Midbrain (tissue), 1 donor: ENCODE results near the gene EBF4.
"Not testable (repeated sequence)": the region's sequence is repeated elsewhere in the genome, so short reads cannot be mapped to it uniquely, and the experiment has no call there.

ENCODE experiments used
- DNase-seq: peaks from one replicate; lab custom pipeline; 2025; lab: John Stamatoyannopoulos, UW

Gene EBF4

DNA sequence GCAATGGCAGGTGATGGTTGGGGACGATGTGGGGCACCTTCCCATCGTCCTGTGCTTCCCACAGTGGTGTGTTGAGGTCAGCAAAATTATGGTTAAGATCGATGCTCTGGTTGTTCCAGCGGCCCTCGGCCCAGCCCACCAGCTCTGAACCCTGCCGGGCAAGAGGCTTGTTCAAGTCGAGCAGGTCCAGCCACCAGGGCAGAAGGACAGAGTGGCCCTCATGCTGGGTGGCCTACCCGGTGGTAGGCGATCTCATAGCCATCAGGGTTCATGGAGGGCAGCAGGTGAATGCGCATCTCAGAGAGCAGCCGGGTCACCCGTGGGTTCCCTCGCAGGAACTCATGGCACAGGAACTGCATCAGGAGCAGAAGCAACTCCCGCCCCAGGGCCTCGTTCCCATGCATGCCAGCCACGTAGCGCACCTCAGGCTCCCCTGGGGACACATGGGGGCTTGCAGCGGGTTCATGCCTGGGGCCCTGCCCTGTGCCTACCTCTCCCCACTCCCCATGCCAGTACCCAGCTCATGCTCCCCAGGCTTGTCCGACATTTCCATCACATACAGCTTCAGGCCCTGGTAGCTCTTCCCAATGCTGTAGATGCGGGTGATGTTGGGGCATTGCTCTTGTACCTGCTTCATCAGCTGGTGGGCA lies 103.6 kb downstream of the EBF4 start:
- no peak for DNase-seq

DNA sequence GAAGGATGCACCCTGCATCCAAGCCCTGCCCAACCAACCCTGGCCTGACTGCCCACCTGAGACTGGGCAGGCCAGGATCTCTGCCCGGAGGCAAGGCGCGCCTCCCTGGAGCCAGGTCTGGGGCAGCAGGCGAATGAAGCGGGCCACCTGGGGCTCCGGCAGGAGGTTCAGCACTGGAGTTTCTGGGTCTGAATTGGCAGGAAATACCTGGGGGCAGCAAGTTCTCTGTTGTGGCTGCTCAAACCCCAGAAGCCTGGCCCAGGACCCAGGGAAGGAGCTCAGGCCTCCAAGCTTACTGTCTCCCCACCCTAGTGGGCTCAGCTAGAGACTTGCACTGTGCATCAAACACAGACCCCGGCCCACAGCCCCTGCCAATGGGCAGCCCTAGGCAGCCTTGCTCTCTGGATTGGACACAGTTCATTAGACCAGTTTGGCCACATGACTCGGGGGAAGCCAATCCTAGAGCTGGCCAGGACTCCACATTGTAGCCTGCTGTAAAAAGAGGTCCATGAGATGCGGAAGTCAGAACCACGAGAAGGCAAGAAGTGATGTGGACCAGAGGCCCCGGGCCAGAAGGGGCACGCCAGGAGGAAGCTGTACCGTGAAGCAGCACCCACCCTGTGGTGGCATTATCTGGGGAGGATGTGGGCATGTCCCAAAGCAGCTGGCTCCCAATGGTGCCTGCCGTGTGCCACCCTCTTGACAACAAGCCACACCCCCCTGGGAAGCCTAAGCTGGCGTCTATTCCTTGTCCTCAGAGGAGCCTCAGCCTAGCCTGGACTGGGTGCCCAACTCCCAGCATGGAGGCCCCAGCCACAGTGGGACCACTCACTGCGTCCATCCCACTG lies 104.8 kb downstream of the EBF4 start:
- DNase-seq, result no peak

DNA sequence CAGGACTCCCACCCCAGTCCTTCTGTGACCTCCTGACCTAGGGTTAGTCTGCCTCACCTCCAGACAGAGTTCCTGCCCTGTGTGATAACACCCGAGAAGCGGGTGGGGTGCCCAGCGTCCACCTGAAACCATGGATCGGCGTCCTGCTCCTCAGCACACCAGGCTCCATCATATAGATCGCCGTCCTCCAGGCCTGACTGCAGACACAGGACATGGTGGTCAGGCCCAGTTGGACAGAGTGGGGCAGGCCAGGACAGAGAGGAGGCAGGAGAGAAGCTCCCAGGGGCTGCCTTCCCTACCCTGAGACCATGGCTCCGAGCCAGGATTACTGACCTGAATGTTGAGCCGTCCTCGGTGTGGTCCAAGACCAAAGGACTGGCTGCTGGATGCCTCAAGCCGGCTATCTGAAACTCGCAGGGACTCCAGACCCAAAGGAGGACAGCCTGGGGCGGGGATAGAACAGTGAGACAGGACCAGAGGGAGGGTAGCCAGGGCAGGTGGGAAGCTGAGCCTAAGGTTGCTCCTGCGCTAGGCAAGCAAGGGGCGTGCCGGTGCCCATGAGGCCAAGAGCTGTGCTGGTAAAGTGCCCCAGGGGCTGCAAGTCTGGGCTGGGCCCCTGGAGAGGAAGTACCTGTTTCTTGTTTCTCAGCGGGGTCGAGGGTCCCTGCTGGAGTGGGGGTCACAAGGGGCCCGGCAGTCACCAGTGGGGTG lies 105.7 kb downstream of the EBF4 start:
- no peak for DNase-seq

DNA sequence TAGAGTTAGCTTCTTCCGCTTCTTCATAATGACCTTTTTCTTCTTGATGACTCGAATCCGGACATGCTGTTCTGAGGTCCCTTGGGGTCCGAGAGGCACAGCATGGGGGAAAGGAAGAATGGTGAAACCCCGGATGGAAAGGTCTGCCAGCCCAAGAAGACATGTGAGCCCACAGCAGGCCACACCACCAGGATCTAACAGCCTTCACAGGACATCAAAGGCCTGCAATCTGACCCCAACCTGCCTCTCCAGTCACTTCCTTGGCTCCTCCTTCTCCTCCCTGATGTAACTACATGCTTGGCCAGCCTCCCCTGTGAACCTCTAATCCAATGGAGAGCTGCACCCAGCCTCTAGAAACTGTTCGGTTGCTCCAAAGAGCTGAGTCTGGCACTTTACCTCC lies 106.2 kb downstream of the EBF4 start:
- DNase-seq, result no peak

DNA sequence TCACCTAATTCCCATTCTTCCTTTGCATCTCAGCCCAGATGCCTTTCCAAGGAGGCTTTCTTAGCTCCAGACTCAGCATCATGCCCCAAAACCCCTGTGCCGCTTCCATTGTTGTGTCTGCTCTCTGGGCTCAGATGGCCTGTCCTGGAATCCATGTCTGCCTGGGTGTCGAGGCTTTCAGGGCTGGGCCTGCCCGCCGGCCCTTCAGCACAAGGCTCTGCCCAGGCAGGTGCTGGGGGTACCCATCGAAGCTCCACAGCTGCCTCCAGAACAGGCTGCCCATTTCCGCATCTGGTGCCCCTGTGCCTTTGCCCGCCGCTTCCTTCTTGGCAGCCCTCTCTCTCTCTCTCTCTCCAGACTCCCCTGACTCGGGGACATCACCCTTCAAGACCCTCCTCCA lies 106.7 kb downstream of the EBF4 start:
- no peak for DNase-seq

DNA sequence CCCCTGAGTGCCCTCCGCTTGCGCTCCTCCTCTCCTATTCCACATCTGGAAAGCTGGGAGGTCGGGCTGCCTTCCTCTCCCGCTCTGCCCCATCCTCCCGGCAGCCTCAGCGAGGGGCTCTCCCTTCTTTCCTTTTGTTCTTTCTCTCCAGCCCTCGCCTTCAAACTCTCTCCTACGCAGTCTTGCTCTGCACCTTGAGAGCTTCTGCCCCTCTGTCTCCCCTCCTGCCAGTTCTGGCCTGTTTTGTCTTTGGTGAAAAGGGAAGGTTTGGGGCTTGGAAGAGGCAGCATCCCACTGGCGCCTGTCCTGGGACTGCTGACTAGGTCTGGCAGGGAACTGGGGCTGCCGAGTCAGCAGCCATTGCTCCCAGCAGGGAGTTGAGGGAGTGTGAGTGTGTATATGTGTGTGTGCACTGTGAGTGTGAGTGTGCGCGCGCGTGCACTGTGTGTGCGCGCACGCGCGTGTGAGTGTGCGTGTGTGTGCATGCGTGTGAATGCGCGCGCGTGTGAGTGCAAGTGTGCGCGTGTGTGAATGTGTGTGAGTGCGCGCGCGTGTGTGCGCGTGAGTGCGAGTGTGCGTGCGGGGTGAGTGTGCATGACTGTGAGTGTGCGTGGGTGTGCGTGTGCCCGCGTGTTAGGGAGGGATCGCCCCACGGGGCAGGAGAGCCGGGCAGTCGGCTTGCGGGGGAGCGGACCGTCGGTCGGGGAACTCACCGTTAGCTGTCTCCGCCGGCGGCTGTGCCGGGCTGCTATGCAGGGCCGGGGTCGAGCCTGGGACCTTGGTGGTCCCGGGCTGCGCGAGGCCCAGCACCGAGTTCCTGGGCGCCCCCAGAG lies 107.3 kb downstream of the EBF4 start:
- DNase-seq, result no peak

DNA sequence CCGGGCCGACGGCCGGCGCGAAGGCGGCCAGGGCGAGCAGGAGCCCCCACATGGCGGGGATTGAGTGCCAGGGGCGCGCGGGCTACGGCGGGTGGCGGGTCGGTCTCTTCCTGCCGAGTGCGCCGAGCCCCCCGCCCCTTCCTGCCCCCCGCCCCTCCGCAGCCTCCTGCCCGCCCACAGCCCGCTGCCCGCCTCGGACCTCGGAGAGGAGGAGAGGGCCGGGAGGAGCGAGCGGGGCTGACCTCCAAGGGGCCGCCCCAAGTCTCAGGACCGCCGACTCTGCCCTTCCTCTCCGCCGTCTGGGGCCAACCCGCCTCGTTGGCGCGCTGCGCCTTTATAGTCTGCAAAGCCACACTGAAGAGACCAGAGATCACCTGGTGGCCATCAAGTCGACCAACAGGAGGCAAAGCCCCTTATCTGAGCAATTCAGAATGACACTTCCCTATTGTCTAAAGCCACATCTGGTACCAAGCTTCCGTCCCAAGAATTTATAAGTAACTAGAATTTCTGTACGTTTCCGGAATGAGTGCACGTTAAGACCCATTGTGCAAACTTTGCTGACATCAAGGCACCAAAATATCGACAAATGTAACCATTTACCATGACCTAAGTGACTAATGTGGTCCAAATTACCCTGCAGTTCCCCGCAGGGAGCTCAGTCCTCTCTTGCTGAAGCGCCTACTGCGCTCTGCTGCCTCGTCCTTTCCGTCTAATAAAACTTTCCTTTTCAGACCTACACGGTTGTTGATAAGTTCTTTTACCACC lies 108.1 kb downstream of the EBF4 start, which contains the start of gene CPXM1:
Gene CPXM1, minus strand, starts transcription at position 107 of the 765 bp plus-strand sequence. Its CDS starts 55 bp downstream, at position 52.
- no peak for DNase-seq

DNA sequence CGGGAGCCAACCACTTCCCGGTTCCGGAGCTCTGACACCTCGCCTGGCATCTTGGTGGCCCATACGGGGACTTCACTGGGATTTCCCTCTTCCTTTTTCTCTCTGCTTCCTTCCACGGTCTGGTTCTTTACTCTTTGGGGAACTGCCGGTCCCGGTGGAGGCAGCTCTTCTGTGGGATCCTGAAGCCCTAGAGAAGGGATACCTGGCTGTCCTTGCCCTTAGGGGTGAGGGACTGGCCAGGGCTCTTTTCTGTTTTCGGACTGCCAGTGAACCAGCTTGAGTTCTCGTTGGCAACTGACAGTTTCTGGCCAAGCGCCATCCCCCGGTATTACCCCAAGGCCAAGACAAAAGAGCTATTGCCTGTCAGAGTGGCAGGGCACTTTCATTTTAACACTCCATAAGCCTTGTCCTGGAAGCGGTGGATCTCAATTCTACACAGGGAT lies 108.7 kb downstream of the EBF4 start:
- no peak for DNase-seq

DNA sequence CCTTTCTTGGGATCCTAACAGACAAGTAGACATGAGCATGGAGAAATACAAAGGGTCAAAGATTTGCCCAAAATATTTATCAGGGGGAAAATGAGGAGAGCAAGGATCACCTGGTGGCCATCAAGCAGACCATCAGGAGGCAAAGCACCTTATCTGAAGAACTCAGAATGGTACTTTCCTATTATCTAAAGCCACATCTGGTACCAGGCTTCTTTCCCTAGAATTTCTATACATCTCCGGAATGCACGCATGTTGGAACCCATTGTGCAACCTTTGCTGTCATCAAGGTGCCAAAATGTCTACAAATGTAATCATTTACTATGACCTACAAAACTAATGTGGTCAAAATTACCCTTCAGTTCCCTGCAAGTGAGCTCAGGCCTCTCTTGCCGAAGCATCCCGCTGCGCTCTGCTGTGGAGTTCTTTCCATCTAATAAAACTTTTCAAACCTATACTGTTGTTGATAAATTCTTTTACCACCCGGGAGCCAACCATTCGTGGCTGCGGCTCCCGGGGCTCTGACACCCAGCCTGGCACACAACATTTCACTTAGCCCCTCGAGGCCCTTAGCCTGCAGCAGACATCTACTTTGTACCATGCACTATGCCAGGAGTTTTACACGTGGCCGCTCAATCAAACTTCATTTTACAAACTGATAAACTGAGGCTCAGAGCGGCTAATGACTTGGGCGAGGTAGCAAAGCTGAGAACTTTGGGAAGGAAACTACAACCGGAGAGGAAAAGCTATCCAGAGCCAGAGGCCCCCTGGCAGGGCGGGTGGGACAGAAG lies 111.7 kb downstream of the EBF4 start:
- DNase-seq, result no peak

DNA sequence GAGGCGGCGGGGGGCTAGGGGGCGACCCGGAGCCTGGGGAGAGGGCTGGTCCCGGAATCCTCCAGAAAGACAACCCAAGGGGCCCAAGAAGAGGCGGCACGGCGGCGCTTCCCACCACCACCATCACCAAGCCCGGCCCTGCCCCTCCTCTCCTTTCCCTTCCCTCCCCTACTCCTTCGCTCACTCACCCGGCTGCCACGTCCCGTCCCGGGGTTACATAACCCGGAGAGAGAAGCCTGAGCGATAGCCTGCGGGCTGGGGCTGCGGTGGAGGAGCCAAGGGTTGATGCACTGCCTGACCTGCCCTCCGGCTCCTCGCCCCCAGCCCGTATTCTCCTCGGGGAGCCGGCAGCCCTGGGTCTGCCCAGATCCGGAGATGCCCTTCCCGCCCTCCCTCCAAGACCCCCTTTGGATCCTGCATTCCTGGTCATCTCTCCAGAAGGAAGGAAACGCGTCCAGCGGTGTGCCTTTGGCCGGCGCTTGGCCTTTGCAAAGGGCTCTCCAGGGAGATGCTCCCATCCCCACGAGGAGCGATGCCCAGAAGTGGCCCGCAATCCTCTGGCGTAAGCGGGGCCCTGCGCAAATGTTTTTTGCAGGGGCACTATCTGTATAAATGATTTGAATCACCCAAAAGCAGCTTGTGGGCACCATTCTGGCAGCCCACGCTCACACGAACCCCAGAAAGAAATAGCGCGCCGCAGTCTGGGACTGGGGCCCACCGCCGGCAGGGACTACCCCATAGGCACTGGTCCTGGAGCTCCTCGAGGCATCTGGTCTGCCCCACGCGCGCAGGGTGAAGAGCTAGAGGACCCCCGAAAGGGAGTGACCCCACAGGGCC lies 112.5 kb downstream of the EBF4 start:
- no peak for DNase-seq

DNA sequence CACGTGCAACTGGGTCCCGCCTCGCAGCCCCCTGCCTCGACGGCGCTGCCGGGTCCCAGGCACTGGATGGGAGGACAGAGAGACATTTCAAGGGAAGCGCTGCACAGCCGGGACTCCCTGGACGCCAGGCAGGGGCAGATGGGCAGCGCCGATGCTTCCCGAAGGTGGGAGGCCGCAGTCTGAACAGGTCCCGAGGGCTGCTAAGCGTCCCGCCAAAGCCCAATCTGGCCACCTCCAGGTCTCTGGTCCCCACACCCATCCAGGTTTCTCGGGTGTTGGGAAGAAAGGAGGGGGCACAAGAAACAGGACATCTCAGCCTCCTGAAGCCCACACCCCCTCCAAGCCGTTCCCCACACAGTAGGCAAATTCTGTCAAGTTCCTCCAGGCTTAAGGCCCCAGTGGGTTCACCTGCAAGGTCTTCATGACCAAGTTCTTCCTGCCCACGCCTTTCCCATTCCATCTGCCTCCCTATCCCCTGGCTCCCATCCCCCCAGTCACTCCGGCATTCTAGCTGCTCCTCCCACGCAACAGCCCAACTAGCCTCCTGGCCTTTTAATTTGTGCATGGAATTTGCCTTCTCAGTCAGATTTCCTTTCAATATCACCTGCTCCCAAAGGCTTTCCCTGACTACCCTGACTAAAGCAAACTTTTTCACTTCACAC lies 113.2 kb downstream of the EBF4 start:
- no peak for DNase-seq

DNA sequence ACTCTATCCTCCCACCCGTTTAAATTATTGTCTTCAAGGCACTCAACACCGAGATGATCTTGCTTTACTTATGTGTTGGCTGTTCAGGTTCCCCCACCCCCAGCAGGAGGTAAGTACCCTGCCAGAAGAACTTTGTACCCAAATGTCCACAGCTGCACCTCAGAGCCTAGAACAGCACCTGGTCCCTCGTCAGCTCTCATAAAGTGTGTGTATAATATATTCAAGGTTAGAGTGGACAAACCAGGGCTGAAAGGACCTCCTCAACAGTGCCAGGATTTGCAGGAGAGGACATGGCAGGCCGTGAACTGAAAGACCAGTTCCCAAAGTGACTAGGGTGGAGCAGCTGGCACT lies 113.7 kb downstream of the EBF4 start:
- DNase-seq, result no peak

DNA sequence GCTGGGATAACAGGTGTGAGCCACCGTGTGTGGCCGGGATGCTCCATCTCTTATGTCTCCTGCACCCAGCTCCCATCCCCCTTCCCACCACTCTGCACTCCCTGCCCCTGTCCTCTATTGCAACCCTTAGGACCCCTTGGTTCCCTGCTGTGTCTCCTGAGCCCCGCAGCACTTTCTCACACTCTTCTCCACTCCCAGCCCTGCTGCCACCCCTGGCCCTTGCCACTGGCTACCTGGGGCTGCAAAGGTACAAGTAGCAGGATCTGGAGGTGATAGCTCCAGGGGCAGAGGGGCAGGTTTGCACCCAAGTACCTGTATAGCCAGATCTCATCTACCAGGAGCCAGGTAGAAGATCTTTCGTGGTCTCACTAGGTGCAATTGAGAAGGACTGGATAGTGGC lies 114.4 kb downstream of the EBF4 start:
- DNase-seq, result no peak

DNA sequence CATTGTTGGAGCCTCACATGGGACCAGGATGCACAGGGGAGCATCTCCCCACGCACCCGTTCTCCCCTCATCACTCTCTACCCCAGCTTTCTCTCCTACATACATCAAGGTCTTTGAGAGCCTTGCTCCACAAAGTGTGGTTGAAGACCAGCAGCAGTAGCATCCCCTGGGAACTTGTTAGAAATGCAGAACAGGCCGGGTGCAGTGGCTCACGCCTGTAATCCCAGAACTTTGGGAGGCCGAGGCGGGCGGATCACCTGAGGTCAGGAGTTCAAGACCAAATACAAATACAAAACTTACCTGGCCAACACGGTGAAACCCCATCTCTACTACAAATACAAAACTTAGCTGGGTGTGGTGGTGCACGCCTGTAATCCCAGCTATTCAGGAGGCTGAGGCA lies 115.3 kb downstream of the EBF4 start:
- not testable (repeated sequence) for DNase-seq

DNA sequence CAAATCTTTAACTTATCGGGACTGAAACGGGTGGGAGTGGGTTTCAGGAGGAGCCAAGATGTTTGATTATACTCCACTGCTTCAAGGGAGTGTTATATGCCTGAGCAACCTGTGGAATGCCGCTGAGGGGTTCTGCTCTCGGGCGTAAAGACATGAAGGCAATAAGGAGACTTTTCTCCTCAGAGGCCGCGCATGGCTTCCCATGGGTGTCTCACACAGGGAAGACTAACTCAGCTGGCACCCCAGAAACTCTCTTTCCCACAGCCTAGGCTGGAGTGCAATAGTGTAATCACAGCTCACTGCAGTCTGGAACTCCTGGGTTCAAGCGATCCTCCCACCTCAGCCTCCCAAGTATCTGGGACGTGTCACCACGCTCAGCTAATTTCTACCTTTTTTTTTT lies 117.1 kb downstream of the EBF4 start:
- DNase-seq, result no peak
